ENCODE measurements around the gene GGCT.

GRCh38 chr7:30504301-30505173 lies at the start of gene GGCT:
- TF ChIP-seq, protein P1, sequence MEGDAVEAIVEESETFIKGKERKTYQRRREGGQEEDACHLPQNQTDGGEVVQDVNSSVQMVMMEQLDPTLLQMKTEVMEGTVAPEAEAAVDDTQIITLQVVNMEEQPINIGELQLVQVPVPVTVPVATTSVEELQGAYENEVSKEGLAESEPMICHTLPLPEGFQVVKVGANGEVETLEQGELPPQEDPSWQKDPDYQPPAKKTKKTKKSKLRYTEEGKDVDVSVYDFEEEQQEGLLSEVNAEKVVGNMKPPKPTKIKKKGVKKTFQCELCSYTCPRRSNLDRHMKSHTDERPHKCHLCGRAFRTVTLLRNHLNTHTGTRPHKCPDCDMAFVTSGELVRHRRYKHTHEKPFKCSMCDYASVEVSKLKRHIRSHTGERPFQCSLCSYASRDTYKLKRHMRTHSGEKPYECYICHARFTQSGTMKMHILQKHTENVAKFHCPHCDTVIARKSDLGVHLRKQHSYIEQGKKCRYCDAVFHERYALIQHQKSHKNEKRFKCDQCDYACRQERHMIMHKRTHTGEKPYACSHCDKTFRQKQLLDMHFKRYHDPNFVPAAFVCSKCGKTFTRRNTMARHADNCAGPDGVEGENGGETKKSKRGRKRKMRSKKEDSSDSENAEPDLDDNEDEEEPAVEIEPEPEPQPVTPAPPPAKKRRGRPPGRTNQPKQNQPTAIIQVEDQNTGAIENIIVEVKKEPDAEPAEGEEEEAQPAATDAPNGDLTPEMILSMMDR (conservative IDR thresholded peaks at IDR 0.05; ENCODE audit: low read length) = no peak
- TF ChIP-seq EZH2phosphoT487 (IDR thresholded peaks at IDR 0.05; ENCODE audit: borderline replicate concordance) = no peak

Data from Loucy (cell line).